ENCODE results near the gene LIMK2.
"Not testable (repeated sequence)": the region's sequence is repeated elsewhere in the genome, so short reads cannot be mapped to it uniquely, and the experiment has no call there.

LIMK2 gene

DNA sequence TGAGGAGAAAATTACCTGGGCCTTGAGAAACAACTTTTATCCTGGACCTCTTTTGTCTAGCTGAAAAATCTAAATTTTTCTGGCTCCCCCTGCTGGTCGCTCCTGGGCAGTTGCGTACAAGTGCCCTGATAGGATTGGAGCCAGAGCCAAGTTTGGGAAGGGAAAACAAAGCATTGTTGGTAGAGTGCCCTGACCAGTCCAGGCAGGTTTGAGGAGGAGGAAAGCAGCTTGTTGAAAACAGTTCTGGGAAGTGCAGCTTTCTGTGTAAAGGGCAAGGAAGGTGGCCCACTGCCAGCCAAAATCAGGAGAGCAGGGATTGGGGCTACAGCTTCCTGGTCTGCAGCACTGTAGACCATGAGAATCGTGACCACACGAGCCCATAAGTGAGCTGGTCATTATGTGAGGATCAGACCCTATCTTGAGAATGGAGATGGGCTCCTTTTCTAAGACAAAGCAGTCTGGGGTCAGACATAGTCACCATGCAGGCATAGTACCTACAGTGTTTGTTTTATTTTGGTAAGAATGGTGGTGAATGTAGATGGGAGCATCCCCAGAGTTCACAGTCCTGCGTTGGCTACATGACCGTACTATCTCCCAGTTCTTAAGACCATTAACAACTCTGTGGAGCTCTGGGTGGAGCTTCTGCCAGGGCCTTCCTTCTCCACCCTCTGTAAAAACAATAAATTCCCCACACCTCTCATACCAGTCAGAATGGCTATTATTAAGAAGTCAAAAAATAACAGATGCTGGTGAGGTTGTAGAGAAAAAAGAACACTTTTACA lies 101.5 kb downstream of the LIMK2 start:
- peak; percentile 47 to 84 for DNase-seq (ENCODE audit: low spot score in 2 of 2)
- in situ Hi-C loops (cut with MboI; ENCODE audit: low sequenced_read_pairs): no loop called here
- H3K4me1 ChIP-seq: peaks cover 2% of the 10 kb centered on the region
- peaks cover 5% of the 10 kb centered on the region; the same call in 1 of the 2 replicates for H3K9me3 ChIP-seq
- H3K36me3 ChIP-seq (replicated peaks): no peaks in the 10 kb centered on the region
- H3K4me3 ChIP-seq: no peak overlapping the region
- H3K27me3 ChIP-seq (ENCODE audit: low read depth): no peaks in the 10 kb centered on the region

DNA sequence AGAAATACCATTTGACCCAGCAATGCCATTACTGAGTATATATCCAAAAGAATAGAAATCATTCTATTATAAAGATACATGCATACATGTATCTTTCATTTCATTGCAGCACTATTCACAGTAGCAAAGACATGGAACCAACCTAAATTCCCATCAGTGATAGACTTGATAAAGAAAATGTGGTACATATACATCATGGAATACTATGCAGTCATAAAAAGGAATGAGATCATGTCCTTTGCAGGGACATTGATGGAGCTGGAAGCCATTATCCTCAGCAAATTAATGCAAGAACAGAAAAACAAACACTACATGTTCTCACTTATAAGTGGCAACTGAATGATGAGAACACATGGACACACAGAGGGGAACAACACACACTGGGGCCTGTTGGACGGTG lies 102.1 kb downstream of the LIMK2 start:
- H3K27me3 ChIP-seq (ENCODE audit: low read depth); in situ Hi-C loops (cut with MboI; ENCODE audit: low sequenced_read_pairs); DNase-seq (ENCODE audit: low spot score in 2 of 2); H3K4me1 ChIP-seq; H3K9me3 ChIP-seq; H3K36me3 ChIP-seq (replicated peaks); H3K4me3 ChIP-seq: not testable (repeated sequence)

DNA sequence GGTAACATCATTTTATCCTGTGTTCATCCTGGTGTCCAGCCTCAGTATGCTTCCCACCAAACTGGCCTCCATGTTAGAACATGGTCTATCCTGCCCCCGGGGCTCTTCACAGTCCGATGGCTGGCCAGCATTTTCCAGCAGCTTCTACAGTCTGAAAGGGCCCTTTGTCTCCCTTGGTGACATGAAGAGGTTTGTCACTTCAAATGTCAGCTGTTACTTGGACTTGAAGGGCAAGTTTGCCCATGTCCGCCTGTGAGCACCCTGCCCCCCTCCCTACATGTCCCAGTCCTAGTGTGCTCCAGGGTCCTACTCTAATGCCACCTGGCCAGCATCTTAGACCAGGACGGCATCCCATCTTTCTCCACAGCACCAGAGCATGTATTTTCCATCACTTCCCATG lies 109.3 kb downstream of the LIMK2 start:
- Histone ChIP-seq H3K27me3 (ENCODE audit: low read depth) (no peaks in the 10 kb centered on the region), H3K36me3 (replicated peaks) (peaks cover 14% of the 10 kb centered on the region), H3K9me3 (no peaks in the 10 kb centered on the region), H3K4me1 (no peaks in the 10 kb centered on the region), H3K4me3 (no peak overlapping the region)
- DNase-seq (ENCODE audit: low spot score in 2 of 2): no peak
- in situ Hi-C loops (cut with MboI; ENCODE audit: low sequenced_read_pairs): no loop called here

DNA sequence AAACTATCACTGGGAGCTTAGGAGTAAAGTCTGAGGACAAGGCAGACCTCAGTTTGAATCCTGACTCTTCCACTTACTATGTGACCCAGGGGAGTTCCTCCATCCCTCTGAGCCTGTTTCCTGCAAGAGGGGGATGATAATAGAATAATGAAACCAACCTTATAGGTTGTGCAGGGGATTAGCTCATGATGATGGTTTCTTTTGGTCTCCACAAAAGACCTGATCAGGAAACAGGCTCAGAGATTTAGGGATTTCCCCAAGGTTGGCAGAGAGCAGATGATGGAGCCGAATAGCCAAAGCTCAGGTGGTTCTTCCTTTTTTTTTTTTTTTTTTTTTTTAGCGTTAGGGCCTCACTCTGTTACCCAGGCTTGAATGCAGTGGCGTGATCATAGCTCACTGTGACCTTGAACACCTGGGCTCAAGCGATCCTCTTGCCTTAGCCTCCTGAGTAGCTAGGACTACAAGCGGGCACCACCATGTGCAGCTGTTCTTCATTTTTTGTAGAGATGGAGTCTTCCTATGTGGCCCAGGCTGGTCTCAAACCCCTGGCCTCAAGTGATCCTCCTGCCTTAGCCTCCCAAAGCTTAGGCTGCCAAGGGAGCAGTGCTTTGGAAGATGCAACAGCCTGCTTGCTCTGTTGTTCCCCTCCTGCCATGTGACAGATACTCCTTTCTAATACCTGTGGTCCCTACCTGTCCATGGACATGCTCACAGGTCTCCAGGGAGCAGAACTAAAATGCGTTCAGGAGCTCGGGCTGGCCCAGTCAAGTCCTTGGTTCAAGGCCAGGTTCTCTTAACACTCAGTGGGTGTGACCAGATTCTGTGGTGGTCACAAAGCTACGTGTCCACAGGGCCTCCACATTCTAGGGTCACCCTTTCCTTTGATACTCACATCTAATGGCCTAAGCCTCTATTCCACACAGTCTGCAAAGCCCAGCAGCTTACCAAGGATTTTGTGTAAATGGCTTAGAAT lies 111.8 kb downstream of the LIMK2 start:
- DNase-seq (ENCODE audit: low spot score in 2 of 2): no peak
- peaks cover 33% of the 10 kb centered on the region for H3K36me3 ChIP-seq (replicated peaks)
- H3K9me3 ChIP-seq: no peaks in the 10 kb centered on the region
- no peak overlapping the region for H3K4me3 ChIP-seq
- H3K4me1 ChIP-seq: no peaks in the 10 kb centered on the region
- H3K27me3 ChIP-seq (ENCODE audit: low read depth): no peaks in the 10 kb centered on the region
- in situ Hi-C loops (cut with MboI; ENCODE audit: low sequenced_read_pairs): no loop called here

DNA sequence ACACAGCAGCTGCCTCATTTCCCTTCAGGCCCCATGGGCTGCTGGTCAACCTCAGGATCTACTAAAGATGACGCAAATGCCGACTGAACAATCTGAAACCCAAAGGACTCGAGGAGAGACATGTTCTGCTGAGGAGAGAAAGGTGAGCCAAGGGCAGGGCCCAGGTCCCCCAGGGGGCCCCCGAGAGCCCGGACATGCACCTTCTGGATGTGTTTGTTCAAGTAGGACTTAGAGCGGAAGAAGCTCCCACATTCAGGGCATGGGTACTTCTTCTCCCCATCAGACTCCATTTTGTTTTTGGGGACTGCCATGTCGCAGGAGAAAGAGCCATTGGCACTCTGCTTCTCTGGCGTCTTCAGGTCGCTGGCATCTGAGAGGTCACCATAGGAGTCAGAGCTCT lies 114.8 kb downstream of the LIMK2 start:
- DNase-seq (ENCODE audit: low spot score in 2 of 2): no peak
- in situ Hi-C loops (cut with MboI; ENCODE audit: low sequenced_read_pairs): no loop called here
- H3K4me1 ChIP-seq: no peaks in the 10 kb centered on the region
- peaks cover 43% of the 10 kb centered on the region for H3K36me3 ChIP-seq (replicated peaks)
- H3K9me3 ChIP-seq: no peaks in the 10 kb centered on the region
- H3K27me3 ChIP-seq (ENCODE audit: low read depth): no peaks in the 10 kb centered on the region
- no peak overlapping the region for H3K4me3 ChIP-seq

DNA sequence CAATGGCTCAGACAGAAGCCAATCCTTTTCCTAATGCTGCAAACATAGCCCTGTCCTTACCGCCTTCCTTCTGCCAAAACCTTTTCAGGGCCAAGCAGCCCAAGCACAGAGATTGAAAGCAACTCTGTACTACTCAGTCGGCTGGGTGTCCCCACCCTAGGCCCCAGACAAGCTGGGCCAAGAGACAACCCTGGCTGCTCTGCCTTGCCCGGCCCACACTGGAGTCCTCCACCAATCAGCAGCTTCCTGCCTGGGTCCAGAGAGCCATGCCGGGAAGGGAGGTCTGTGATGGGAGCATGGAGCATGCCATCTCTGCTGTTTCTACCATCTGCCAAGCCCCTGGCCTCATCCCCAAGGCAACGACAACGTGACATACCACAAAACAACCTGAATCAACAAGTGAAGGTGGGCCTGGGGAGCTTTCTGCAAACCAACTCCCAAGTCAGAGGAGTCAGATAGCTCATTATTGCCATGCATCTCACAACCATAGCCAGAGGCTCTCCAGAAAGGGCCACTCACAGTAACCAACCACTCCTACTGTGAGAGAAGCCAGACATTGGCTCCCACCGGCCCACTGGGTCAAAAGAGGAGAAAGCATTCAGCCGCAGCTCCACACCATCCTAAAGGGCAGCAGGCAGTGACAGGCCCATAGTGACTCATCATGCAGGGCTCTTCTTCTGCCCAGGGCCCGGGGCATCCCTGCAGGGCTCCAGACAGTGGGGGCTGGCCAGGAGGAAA lies 115.9 kb downstream of the LIMK2 start:
- Histone ChIP-seq H3K4me3 (no peak overlapping the region), H3K9me3 (no peaks in the 10 kb centered on the region), H3K4me1 (no peaks in the 10 kb centered on the region), H3K36me3 (replicated peaks) (peaks cover 54% of the 10 kb centered on the region), H3K27me3 (ENCODE audit: low read depth) (no peaks in the 10 kb centered on the region)
- in situ Hi-C loops (cut with MboI; ENCODE audit: low sequenced_read_pairs): no loop called here
- DNase-seq (ENCODE audit: low spot score in 2 of 2): no peak

DNA sequence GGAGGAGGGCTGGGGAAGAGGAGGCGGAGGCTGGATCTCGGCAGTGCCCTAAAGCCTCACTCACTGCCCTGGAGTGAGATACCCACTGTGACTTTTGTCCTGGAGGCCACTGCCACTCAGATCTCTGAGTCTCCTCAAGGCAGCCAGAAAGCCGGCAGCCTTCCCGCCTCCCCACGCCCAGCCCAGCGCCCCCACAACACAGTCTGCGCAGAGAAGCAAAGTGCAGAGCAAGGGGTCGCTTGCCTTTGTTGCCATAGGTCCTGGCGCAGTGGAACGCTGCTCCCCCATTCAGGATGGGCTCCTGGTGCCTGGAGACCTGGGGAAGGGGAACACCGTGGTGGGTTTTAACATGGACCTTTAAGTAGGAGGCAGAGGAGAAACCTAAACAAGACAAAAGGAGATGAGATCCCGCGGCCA lies 116.5 kb downstream of the LIMK2 start:
- H3K27me3 ChIP-seq (ENCODE audit: low read depth): no peaks in the 10 kb centered on the region
- H3K4me3 ChIP-seq: no peak overlapping the region
- H3K9me3 ChIP-seq: no peaks in the 10 kb centered on the region
- no peak for DNase-seq (ENCODE audit: low spot score in 2 of 2)
- peaks cover 57% of the 10 kb centered on the region for H3K36me3 ChIP-seq (replicated peaks)
- H3K4me1 ChIP-seq: no peaks in the 10 kb centered on the region
- in situ Hi-C loops (cut with MboI; ENCODE audit: low sequenced_read_pairs): no loop called here

DNA sequence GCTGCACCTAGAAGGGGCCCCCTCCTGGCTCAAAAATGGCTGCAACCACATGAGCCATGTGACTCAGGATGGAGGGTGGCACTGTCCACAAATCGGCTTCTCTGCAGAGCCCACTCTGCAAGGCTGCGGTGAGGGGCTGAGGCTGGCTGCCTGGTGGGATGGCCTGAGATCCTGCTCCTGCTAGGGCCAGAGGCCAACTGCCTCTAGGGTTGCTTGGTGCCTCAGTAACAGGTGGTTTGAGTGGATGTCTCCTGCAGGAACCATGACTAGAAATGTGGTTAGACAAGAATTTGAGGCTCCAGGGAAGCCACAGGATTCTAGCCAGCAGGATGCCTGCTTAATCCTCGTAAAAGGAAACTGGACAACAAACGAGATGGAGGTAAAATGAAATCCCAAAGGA lies 116.9 kb downstream of the LIMK2 start:
- no peaks in the 10 kb centered on the region for H3K9me3 ChIP-seq
- H3K4me1 ChIP-seq: no peaks in the 10 kb centered on the region
- no peaks in the 10 kb centered on the region for H3K27me3 ChIP-seq (ENCODE audit: low read depth)
- in situ Hi-C loops (cut with MboI; ENCODE audit: low sequenced_read_pairs): no loop called here
- H3K36me3 ChIP-seq (replicated peaks): peaks cover 61% of the 10 kb centered on the region
- DNase-seq (ENCODE audit: low spot score in 2 of 2): no peak
- no peak overlapping the region for H3K4me3 ChIP-seq
